Smooth muscle cell (in vitro differentiated cells): ENCODE results near the gene DDIT3. TPM values are rescaled to one million over a fixed set of nuclear protein-coding genes. Genes with fewer than 3 reads are reported as not detected.
A peak's percentile ranks its signal among the peaks of the same experiment; 100 is the strongest.

Experiments
- DNase-seq: peaks from one replicate; lab custom pipeline; 2025; ENCODE audit not compliant: unreplicated experiment; lab: John Stamatoyannopoulos, UW
- H2AFZ ChIP-seq: fragments of 200-600 bp; sonication (generic); 2 replicates; pipeline ENCODE4 v1.6.0; 2016; ENCODE audit warnings: antibody characterized with exemption, low read depth, mild to moderate bottlenecking
- H3F3A ChIP-seq: fragments of 200-600 bp; sonication (generic); 2 replicates; pipeline ENCODE4 v1.6.0; 2017; ENCODE audit warnings: antibody characterized with exemption, low read depth
- H3K27ac ChIP-seq: fragments of 200-600 bp; sonication (generic); 2 replicates; pipeline ENCODE4 v1.5.1; 2016; ENCODE audit warnings: low read depth, mild to moderate bottlenecking
- H3K27me3 ChIP-seq: fragments of 200-600 bp; sonication (generic); 2 replicates; pipeline ENCODE4 v1.6.1; 2016; ENCODE audit warnings: low read depth, mild to moderate bottlenecking
- H3K36me3 ChIP-seq: fragments of 200-600 bp; sonication (generic); 2 replicates; pipeline ENCODE4 v1.5.1; 2016; ENCODE audit warnings: low read depth
- H3K4me1 ChIP-seq: fragments of 200-600 bp; sonication (generic); 2 replicates; pipeline ENCODE4 v1.5.1; 2016; ENCODE audit warnings: low read depth
- H3K4me2 ChIP-seq: fragments of 200-600 bp; sonication (generic); 2 replicates; pipeline ENCODE4 v1.6.0; 2016; ENCODE audit warnings: mild to moderate bottlenecking
- H3K4me3 ChIP-seq: fragments of 200-600 bp; sonication (generic); 2 replicates; pipeline ENCODE4 v1.5.1; 2016; ENCODE audit warnings: mild to moderate bottlenecking
- H3K79me2 ChIP-seq: fragments of 200-600 bp; sonication (generic); 2 replicates; pipeline ENCODE4 v1.6.0; 2016; ENCODE audit warnings: low read depth, mild to moderate bottlenecking
- H3K9ac ChIP-seq: fragments of 200-600 bp; sonication (generic); 2 replicates; pipeline ENCODE4 v1.6.0; 2016; ENCODE audit warnings: low read depth
- H3K9me3 ChIP-seq: fragments of 200-600 bp; sonication (generic); replicated peaks from 2 replicates; pipeline ENCODE4 v1.5.1; 2016; ENCODE audit warnings: low read depth
- H4K20me1 ChIP-seq: fragments of 200-600 bp; sonication (generic); 2 replicates; pipeline ENCODE4 v1.6.0; 2016; ENCODE audit warnings: low read depth
- CTCF ChIP-seq: fragments of 200-600 bp; sonication (generic); IDR thresholded peaks from 2 replicates; pipeline ENCODE4 v1.5.1; 2017; ENCODE audit warnings: borderline replicate concordance, mild to moderate bottlenecking, antibody characterized with exemption; ENCODE audit not compliant: insufficient read depth, poor library complexity, severe bottlenecking
- WGBS: methylation state at CpG from one replicate; pipeline ENCODE4 v1.1.7; 2016; ENCODE audit warnings: low lambda C conversion rate; 5-methylcytosine and 5-hydroxymethylcytosine counted together
- polyA plus RNA-seq: library from polyadenylated mRNA; unstranded; fragments of >200 nt; fragmentation: Nextera tagmentation; extraction: Ambion mirVana; gene quantifications from 2 replicates; pipeline ENCODE4 v1.2.1, GENCODE V29; 2016
- total RNA-seq: library from RNA; depleted of rRNA; stranded (reverse); fragments of >200 nt; gene quantifications from 2 replicates; pipeline ENCODE4 v1.2.3, GENCODE V29; 2014

The DDIT3 gene
- total and polyA plus RNA-seq, 2 experiments from 2014 or later = 25.8 to 27.8 TPM

- peaks cover 16% of the 10 kb centered on the region for H3F3A ChIP-seq
- no peaks in the 10 kb centered on the region for H3K36me3 ChIP-seq
- no peak for DNase-seq
- H3K9ac ChIP-seq = no peak overlapping the region
- peaks cover 26% of the 10 kb centered on the region for H4K20me1 ChIP-seq
- no peak overlapping the region for H3K4me3 ChIP-seq
- no peaks in the 10 kb centered on the region for H3K9me3 ChIP-seq
- no peak overlapping the region for H3K4me2 ChIP-seq
- TF ChIP-seq CTCF = no peak
- H3K27ac ChIP-seq = no peak overlapping the region
- H3K27me3 ChIP-seq = peaks cover 12% of the 10 kb centered on the region
- WGBS = 68% methylated on average over 2 of the region's 2 CpGs
- H2AFZ ChIP-seq = no peak overlapping the region
- peaks cover 42% of the 10 kb centered on the region for H3K4me1 ChIP-seq
- H3K79me2 ChIP-seq = peaks cover 35% of the 10 kb centered on the region
These were observed 28.2 kb upstream of the DDIT3 start for GRCh38 chr12:57548488-57548887.

- peaks cover 12% of the 10 kb centered on the region for H3F3A ChIP-seq
- H3K4me1 ChIP-seq = peaks cover 36% of the 10 kb centered on the region
- no peak overlapping the region for H3K9ac ChIP-seq
- H3K9me3 ChIP-seq = no peaks in the 10 kb centered on the region
- H3K27ac ChIP-seq = no peak overlapping the region
- peaks cover 29% of the 10 kb centered on the region for H4K20me1 ChIP-seq
- no peak for TF ChIP-seq CTCF
- H2AFZ ChIP-seq = no peak overlapping the region
- DNase-seq = no peak
- H3K4me3 ChIP-seq = no peak overlapping the region
- peaks cover 12% of the 10 kb centered on the region for H3K27me3 ChIP-seq
- H3K4me2 ChIP-seq = no peak overlapping the region
- WGBS = 99% methylated on average over 2 of the region's 2 CpGs
- H3K79me2 ChIP-seq = peaks cover 36% of the 10 kb centered on the region
- H3K36me3 ChIP-seq = no peaks in the 10 kb centered on the region
These were observed 27.6 kb upstream of the DDIT3 start for GRCh38 chr12:57548013-57548315.

GRCh38 chr12:57547288-57548012 is 27.1 kb upstream of the DDIT3 start:
- Histone ChIP-seq H3K27me3 (peaks cover 12% of the 10 kb centered on the region), H3K4me1 (peaks cover 31% of the 10 kb centered on the region), H3K9ac (no peak overlapping the region), H3K4me3 (peak overlapping the region; percentile 86), H3K36me3 (no peaks in the 10 kb centered on the region), H3K27ac (no peak overlapping the region), H3K9me3 (no peaks in the 10 kb centered on the region), H2AFZ (peak overlapping the region; percentile 84), H3K4me2 (peak overlapping the region; percentile 88), H4K20me1 (peaks cover 32% of the 10 kb centered on the region), H3K79me2 (peaks cover 36% of the 10 kb centered on the region), H3F3A (peaks cover 12% of the 10 kb centered on the region)
- no peak for DNase-seq
- no peak for TF ChIP-seq CTCF
- 27% methylated on average over 9 of the region's 9 CpGs for WGBS
